HepG2 (cell line): ENCODE results near the gene ABCB10.

Source experiments
- FLYWCH1 ChIP-seq: sonication (generic); formaldehyde crosslinking; IDR thresholded peaks from 2 replicates; pipeline ENCODE4 v1.8.1; 2023; ENCODE audit warnings: mild to moderate bottlenecking, missing genetic modification reagents
- FOXO1 ChIP-seq: sonication (generic); formaldehyde crosslinking; IDR thresholded peaks from 2 replicates; pipeline ENCODE4 v1.4.0; 2020; ENCODE audit warnings: missing genetic modification reagents
- NFYB ChIP-seq: sonication (generic); formaldehyde crosslinking; IDR thresholded peaks from 2 replicates; pipeline ENCODE4 v1.4.0; 2020; ENCODE audit warnings: missing genetic modification reagents
- POLR2A ChIP-seq, 2 experiments: IDR thresholded peaks; 2 replicates each; pipeline ENCODE4 v1.6.1; 2011; ENCODE audit warnings: low read depth in 2 of 2, low read length in 2 of 2, mild to moderate bottlenecking in 1 of 2, moderate library complexity in 1 of 2; ENCODE audit not compliant: insufficient read depth in 1 of 2
- SP1 ChIP-seq, 2 experiments: fragments of 450-650 bp in 1 of 2; sonication (generic) in 1 of 2; formaldehyde crosslinking in 1 of 2; IDR thresholded peaks; 2 replicates each; pipeline versions ENCODE4 v1.4.0 to v1.6.1; 2016 to 2020; ENCODE audit warnings: missing genetic modification reagents in 1 of 2
- ZNF264 ChIP-seq: sonication (generic); formaldehyde crosslinking; IDR thresholded peaks from 2 replicates; pipeline ENCODE4 v1.4.0; 2020; ENCODE audit warnings: missing genetic modification reagents
- ZNF274 ChIP-seq: sonication (generic); formaldehyde crosslinking; IDR thresholded peaks from 2 replicates; pipeline ENCODE4 v1.5.1; 2020; ENCODE audit warnings: mild to moderate bottlenecking, missing genetic modification reagents
- ZNF367 ChIP-seq: sonication (generic); formaldehyde crosslinking; IDR thresholded peaks from 2 replicates; pipeline ENCODE4 v1.4.0; 2020; ENCODE audit warnings: missing genetic modification reagents, borderline replicate concordance
- ZNF562 ChIP-seq: sonication (generic); formaldehyde crosslinking; IDR thresholded peaks from 2 replicates; pipeline ENCODE4 v1.8.0; 2022; ENCODE audit warnings: missing genetic modification reagents, borderline replicate concordance
- TF ChIP-seq, protein P1 (sequence below): sonication (generic); formaldehyde crosslinking; IDR thresholded peaks from 2 replicates; pipeline ENCODE4 v1.5.0; 2020; ENCODE audit warnings: mild to moderate bottlenecking, missing genetic modification reagents, moderate library complexity
- TF ChIP-seq, protein P2 (sequence below): sonication (generic); formaldehyde crosslinking; IDR thresholded peaks from 2 replicates; pipeline ENCODE4 v1.5.0; 2020; ENCODE audit warnings: mild to moderate bottlenecking, missing genetic modification reagents, borderline replicate concordance

- TF ChIP-seq ZNF367 (CRISPR knock-in tag) (no peak), NFYB (CRISPR knock-in tag) (no peak), FLYWCH1 (CRISPR knock-in tag) (no peak), POLR2A (IDR thresholded peaks at IDR 0.05; ENCODE audit: insufficient read depth in 1 of 2, low read depth in 2 of 2, low read length in 2 of 2) (no peak), ZNF274 (no peak), ZNF264 (CRISPR knock-in tag) (no peak), FOXO1 (CRISPR knock-in tag) (no peak), ZNF562 (CRISPR knock-in tag) (no peak), SP1 (IDR thresholded peaks at IDR 0.05) (no peak), SP1 (CRISPR knock-in tag; IDR thresholded peaks at IDR 0.05) (no peak)
- TF ChIP-seq, protein P1, sequence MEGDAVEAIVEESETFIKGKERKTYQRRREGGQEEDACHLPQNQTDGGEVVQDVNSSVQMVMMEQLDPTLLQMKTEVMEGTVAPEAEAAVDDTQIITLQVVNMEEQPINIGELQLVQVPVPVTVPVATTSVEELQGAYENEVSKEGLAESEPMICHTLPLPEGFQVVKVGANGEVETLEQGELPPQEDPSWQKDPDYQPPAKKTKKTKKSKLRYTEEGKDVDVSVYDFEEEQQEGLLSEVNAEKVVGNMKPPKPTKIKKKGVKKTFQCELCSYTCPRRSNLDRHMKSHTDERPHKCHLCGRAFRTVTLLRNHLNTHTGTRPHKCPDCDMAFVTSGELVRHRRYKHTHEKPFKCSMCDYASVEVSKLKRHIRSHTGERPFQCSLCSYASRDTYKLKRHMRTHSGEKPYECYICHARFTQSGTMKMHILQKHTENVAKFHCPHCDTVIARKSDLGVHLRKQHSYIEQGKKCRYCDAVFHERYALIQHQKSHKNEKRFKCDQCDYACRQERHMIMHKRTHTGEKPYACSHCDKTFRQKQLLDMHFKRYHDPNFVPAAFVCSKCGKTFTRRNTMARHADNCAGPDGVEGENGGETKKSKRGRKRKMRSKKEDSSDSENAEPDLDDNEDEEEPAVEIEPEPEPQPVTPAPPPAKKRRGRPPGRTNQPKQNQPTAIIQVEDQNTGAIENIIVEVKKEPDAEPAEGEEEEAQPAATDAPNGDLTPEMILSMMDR (CRISPR knock-in tag): no peak
- TF ChIP-seq, protein P2, sequence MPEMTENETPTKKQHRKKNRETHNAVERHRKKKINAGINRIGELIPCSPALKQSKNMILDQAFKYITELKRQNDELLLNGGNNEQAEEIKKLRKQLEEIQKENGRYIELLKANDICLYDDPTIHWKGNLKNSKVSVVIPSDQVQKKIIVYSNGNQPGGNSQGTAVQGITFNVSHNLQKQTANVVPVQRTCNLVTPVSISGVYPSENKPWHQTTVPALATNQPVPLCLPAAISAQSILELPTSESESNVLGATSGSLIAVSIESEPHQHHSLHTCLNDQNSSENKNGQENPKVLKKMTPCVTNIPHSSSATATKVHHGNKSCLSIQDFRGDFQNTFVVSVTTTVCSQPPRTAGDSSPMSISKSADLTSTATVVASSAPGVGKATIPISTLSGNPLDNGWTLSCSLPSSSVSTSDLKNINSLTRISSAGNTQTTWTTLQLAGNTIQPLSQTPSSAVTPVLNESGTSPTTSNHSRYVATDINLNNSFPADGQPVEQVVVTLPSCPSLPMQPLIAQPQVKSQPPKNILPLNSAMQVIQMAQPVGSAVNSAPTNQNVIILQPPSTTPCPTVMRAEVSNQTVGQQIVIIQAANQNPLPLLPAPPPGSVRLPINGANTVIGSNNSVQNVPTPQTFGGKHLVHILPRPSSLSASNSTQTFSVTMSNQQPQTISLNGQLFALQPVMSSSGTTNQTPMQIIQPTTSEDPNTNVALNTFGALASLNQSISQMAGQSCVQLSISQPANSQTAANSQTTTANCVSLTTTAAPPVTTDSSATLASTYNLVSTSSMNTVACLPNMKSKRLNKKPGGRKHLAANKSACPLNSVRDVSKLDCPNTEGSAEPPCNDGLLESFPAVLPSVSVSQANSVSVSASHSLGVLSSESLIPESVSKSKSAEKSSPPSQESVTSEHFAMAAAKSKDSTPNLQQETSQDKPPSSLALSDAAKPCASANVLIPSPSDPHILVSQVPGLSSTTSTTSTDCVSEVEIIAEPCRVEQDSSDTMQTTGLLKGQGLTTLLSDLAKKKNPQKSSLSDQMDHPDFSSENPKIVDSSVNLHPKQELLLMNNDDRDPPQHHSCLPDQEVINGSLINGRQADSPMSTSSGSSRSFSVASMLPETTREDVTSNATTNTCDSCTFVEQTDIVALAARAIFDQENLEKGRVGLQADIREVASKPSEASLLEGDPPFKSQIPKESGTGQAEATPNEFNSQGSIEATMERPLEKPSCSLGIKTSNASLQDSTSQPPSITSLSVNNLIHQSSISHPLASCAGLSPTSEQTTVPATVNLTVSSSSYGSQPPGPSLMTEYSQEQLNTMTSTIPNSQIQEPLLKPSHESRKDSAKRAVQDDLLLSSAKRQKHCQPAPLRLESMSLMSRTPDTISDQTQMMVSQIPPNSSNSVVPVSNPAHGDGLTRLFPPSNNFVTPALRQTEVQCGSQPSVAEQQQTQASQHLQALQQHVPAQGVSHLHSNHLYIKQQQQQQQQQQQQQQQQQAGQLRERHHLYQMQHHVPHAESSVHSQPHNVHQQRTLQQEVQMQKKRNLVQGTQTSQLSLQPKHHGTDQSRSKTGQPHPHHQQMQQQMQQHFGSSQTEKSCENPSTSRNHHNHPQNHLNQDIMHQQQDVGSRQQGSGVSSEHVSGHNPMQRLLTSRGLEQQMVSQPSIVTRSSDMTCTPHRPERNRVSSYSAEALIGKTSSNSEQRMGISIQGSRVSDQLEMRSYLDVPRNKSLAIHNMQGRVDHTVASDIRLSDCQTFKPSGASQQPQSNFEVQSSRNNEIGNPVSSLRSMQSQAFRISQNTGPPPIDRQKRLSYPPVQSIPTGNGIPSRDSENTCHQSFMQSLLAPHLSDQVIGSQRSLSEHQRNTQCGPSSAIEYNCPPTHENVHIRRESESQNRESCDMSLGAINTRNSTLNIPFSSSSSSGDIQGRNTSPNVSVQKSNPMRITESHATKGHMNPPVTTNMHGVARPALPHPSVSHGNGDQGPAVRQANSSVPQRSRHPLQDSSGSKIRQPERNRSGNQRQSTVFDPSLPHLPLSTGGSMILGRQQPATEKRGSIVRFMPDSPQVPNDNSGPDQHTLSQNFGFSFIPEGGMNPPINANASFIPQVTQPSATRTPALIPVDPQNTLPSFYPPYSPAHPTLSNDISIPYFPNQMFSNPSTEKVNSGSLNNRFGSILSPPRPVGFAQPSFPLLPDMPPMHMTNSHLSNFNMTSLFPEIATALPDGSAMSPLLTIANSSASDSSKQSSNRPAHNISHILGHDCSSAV: no peak
These were observed 39.4 kb upstream of the ABCB10 start for GRCh38 chr1:229597877-229598276.
